Panc1 (cell line): Measurements from ENCODE around the gene INPP4A.

Source experiments
- POLR2AphosphoS5 ChIP-seq: IDR thresholded peaks from 2 replicates; pipeline ENCODE4 v1.6.1; 2012; ENCODE audit warnings: mild to moderate bottlenecking, low read depth, low read length, moderate library complexity
- SIN3A ChIP-seq: IDR thresholded peaks from 2 replicates; pipeline ENCODE4 v1.6.1; 2012; ENCODE audit warnings: low read depth, mild to moderate bottlenecking, low read length, moderate library complexity, borderline replicate concordance; ENCODE audit not compliant: insufficient read depth
- TF ChIP-seq, protein P1 (sequence below): fragments of 450-650 bp; IDR thresholded peaks from 2 replicates; pipeline ENCODE4 v1.5.1; 2017; ENCODE audit warnings: mild to moderate bottlenecking
- TF ChIP-seq, protein P2 (sequence below), 2 experiments: IDR thresholded peaks; 2 replicates each; pipeline ENCODE4 v1.6.1; 2011 to 2012; ENCODE audit warnings: low read depth in 2 of 2, control low read depth in 1 of 2, low read length in 1 of 2, mild to moderate bottlenecking in 1 of 2, moderate library complexity in 1 of 2; ENCODE audit not compliant: insufficient read depth in 1 of 2

GRCh38 chr2:98405301-98405700 is 39.4 kb upstream of the INPP4A start:
- TF ChIP-seq POLR2AphosphoS5 (no peak), SIN3A (no peak)
- TF ChIP-seq, protein P1, sequence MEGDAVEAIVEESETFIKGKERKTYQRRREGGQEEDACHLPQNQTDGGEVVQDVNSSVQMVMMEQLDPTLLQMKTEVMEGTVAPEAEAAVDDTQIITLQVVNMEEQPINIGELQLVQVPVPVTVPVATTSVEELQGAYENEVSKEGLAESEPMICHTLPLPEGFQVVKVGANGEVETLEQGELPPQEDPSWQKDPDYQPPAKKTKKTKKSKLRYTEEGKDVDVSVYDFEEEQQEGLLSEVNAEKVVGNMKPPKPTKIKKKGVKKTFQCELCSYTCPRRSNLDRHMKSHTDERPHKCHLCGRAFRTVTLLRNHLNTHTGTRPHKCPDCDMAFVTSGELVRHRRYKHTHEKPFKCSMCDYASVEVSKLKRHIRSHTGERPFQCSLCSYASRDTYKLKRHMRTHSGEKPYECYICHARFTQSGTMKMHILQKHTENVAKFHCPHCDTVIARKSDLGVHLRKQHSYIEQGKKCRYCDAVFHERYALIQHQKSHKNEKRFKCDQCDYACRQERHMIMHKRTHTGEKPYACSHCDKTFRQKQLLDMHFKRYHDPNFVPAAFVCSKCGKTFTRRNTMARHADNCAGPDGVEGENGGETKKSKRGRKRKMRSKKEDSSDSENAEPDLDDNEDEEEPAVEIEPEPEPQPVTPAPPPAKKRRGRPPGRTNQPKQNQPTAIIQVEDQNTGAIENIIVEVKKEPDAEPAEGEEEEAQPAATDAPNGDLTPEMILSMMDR = no peak
- TF ChIP-seq, protein P2, sequence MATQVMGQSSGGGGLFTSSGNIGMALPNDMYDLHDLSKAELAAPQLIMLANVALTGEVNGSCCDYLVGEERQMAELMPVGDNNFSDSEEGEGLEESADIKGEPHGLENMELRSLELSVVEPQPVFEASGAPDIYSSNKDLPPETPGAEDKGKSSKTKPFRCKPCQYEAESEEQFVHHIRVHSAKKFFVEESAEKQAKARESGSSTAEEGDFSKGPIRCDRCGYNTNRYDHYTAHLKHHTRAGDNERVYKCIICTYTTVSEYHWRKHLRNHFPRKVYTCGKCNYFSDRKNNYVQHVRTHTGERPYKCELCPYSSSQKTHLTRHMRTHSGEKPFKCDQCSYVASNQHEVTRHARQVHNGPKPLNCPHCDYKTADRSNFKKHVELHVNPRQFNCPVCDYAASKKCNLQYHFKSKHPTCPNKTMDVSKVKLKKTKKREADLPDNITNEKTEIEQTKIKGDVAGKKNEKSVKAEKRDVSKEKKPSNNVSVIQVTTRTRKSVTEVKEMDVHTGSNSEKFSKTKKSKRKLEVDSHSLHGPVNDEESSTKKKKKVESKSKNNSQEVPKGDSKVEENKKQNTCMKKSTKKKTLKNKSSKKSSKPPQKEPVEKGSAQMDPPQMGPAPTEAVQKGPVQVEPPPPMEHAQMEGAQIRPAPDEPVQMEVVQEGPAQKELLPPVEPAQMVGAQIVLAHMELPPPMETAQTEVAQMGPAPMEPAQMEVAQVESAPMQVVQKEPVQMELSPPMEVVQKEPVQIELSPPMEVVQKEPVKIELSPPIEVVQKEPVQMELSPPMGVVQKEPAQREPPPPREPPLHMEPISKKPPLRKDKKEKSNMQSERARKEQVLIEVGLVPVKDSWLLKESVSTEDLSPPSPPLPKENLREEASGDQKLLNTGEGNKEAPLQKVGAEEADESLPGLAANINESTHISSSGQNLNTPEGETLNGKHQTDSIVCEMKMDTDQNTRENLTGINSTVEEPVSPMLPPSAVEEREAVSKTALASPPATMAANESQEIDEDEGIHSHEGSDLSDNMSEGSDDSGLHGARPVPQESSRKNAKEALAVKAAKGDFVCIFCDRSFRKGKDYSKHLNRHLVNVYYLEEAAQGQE (IDR thresholded peaks at IDR 0.05; ENCODE audit: insufficient read depth in 1 of 2, low read depth in 2 of 2, low read length in 1 of 2) = no peak
